ENCODE data around the gene DMRT1. TPM values are rescaled to one million over a fixed set of nuclear protein-coding genes. Genes with fewer than 3 reads are reported as not detected.
A peak's percentile ranks its signal among the peaks of the same experiment; 100 is the strongest.
"Not testable (repeated sequence)": the region's sequence is repeated elsewhere in the genome, so short reads cannot be mapped to it uniquely, and the experiment has no call there.

Gene DMRT1
- total RNA-seq, 2 donors from 2014 or later, result not detected

- ATAC-seq, result no peak
- peak overlapping the region; percentile 8 for H3K4me3 Mint-ChIP-seq
- H3K9me3 Mint-ChIP-seq, result no peaks in the 10 kb centered on the region
- no peak for DNase-seq (ENCODE audit: low spot score)
- peaks cover 15 to 33% of the 10 kb centered on the region in 2 donors for H3K27me3 Mint-ChIP-seq
- H3K27ac Mint-ChIP-seq, result peak overlapping the region in 1 of 2 donors; percentile 68
- H3K4me1 Mint-ChIP-seq (ENCODE audit: low read depth in 2 of 2), result peaks cover 34 to 39% of the 10 kb centered on the region in 2 donors
- H3K36me3 Mint-ChIP-seq, result no peaks in the 10 kb centered on the region
Measured at GRCh38 chr9:882416-882924, 41.0 kb downstream of the DMRT1 start.

GRCh38 chr9:883011-883410 lies 41.5 kb downstream of the DMRT1 start:
- no peak for DNase-seq (ENCODE audit: low spot score)
- no peak for ATAC-seq
- no peaks in the 10 kb centered on the region for H3K9me3 Mint-ChIP-seq
- H3K4me3 Mint-ChIP-seq, result no peak overlapping the region
- no peaks in the 10 kb centered on the region for H3K36me3 Mint-ChIP-seq
- peak overlapping the region in 1 of 2 donors; percentile 68 for H3K27ac Mint-ChIP-seq
- H3K4me1 Mint-ChIP-seq (ENCODE audit: low read depth in 2 of 2), result peaks cover 34 to 39% of the 10 kb centered on the region in 2 donors
- peaks cover 16 to 33% of the 10 kb centered on the region in 2 donors for H3K27me3 Mint-ChIP-seq

GRCh38 chr9:886886-887285 lies 45.4 kb downstream of the DMRT1 start:
- DNase-seq (ENCODE audit: low spot score) (no peak), ATAC-seq (no peak)
- H3K9me3 Mint-ChIP-seq, result no peaks in the 10 kb centered on the region
- H3K27ac Mint-ChIP-seq, result no peak overlapping the region
- H3K4me1 Mint-ChIP-seq (ENCODE audit: low read depth in 2 of 2), result peaks cover 11 to 12% of the 10 kb centered on the region in 2 donors
- no peaks in the 10 kb centered on the region for H3K36me3 Mint-ChIP-seq
- no peak overlapping the region for H3K4me3 Mint-ChIP-seq
- H3K27me3 Mint-ChIP-seq, result peaks cover 17 to 27% of the 10 kb centered on the region in 2 donors

- Mint-ChIP-seq H3K27me3 (peaks cover 29 to 30% of the 10 kb centered on the region in 2 donors), H3K36me3 (no peaks in the 10 kb centered on the region), H3K4me1 (ENCODE audit: low read depth in 2 of 2) (peaks cover 18 to 21% of the 10 kb centered on the region in 2 donors), H3K4me3 (no peak overlapping the region), H3K9me3 (no peaks in the 10 kb centered on the region), H3K27ac (peak overlapping the region in 1 of 2 donors; percentile 49)
- DNase-seq (ENCODE audit: low spot score), result no peak
- ATAC-seq, result no peak
Measured at GRCh38 chr9:892123-892522, 50.6 kb downstream of the DMRT1 start.

GRCh38 chr9:893115-893514 lies 51.6 kb downstream of the DMRT1 start:
- Mint-ChIP-seq H3K4me1 (ENCODE audit: low read depth in 2 of 2) (peaks cover 18 to 21% of the 10 kb centered on the region in 2 donors), H3K36me3 (no peaks in the 10 kb centered on the region), H3K9me3 (no peaks in the 10 kb centered on the region), H3K27me3 (peaks cover 28 to 29% of the 10 kb centered on the region in 2 donors), H3K4me3 (no peak overlapping the region), H3K27ac (peak overlapping the region in 1 of 2 donors; percentile 49)
- ATAC-seq (no peak), DNase-seq (ENCODE audit: low spot score) (no peak)

- peaks cover 18 to 21% of the 10 kb centered on the region in 2 donors for H3K4me1 Mint-ChIP-seq (ENCODE audit: low read depth in 2 of 2)
- H3K9me3 Mint-ChIP-seq, result no peaks in the 10 kb centered on the region
- peak overlapping the region; percentile 68 for H3K4me3 Mint-ChIP-seq
- peak overlapping the region; percentile 39 to 67 for H3K27ac Mint-ChIP-seq
- DNase-seq (ENCODE audit: low spot score) (peak; percentile 89), ATAC-seq (peak; percentile 96 to 98)
- no peaks in the 10 kb centered on the region for H3K36me3 Mint-ChIP-seq
- H3K27me3 Mint-ChIP-seq, result peaks cover 33 to 37% of the 10 kb centered on the region in 2 donors
Measured at GRCh38 chr9:893843-894420, 52.4 kb downstream of the DMRT1 start.

GRCh38 chr9:899440-900184 lies 58.1 kb downstream of the DMRT1 start:
- H3K4me3 Mint-ChIP-seq, result no peak overlapping the region
- no peak for ATAC-seq
- H3K36me3 Mint-ChIP-seq, result no peaks in the 10 kb centered on the region
- peaks cover 32 to 35% of the 10 kb centered on the region in 2 donors for H3K27me3 Mint-ChIP-seq
- H3K27ac Mint-ChIP-seq, result no peak overlapping the region
- H3K9me3 Mint-ChIP-seq, result no peaks in the 10 kb centered on the region
- no peak for DNase-seq (ENCODE audit: low spot score)
- no peaks in the 10 kb centered on the region for H3K4me1 Mint-ChIP-seq (ENCODE audit: low read depth in 2 of 2)

- Mint-ChIP-seq H3K27ac (no peak overlapping the region), H3K9me3 (no peaks in the 10 kb centered on the region), H3K36me3 (no peaks in the 10 kb centered on the region), H3K4me3 (no peak overlapping the region), H3K4me1 (ENCODE audit: low read depth in 2 of 2) (no peaks in the 10 kb centered on the region), H3K27me3 (peaks cover 38 to 62% of the 10 kb centered on the region in 2 donors)
- DNase-seq (ENCODE audit: low spot score) (no peak), ATAC-seq (no peak)
Measured at GRCh38 chr9:903886-904285, 62.4 kb downstream of the DMRT1 start.

- ATAC-seq (no peak), DNase-seq (ENCODE audit: low spot score) (no peak)
- Mint-ChIP-seq H3K27ac (no peak overlapping the region), H3K4me1 (ENCODE audit: low read depth in 2 of 2) (no peaks in the 10 kb centered on the region), H3K4me3 (no peak overlapping the region), H3K27me3 (peaks cover 36 to 68% of the 10 kb centered on the region in 2 donors), H3K36me3 (no peaks in the 10 kb centered on the region), H3K9me3 (no peaks in the 10 kb centered on the region)
Measured at GRCh38 chr9:905906-906305, 64.4 kb downstream of the DMRT1 start.

- ATAC-seq (no peak), DNase-seq (ENCODE audit: low spot score) (no peak)
- H3K4me3 Mint-ChIP-seq, result no peak overlapping the region
- H3K27ac Mint-ChIP-seq, result no peak overlapping the region
- no peaks in the 10 kb centered on the region for H3K9me3 Mint-ChIP-seq
- peaks cover 33 to 74% of the 10 kb centered on the region in 2 donors for H3K27me3 Mint-ChIP-seq
- no peaks in the 10 kb centered on the region for H3K4me1 Mint-ChIP-seq (ENCODE audit: low read depth in 2 of 2)
- no peaks in the 10 kb centered on the region for H3K36me3 Mint-ChIP-seq
Measured at GRCh38 chr9:908536-909205, 67.2 kb downstream of the DMRT1 start.

GRCh38 chr9:911005-911404 lies 69.5 kb downstream of the DMRT1 start:
- DNase-seq (ENCODE audit: low spot score) (no peak), ATAC-seq (no peak)
- peaks cover 27 to 61% of the 10 kb centered on the region in 2 donors for H3K27me3 Mint-ChIP-seq
- no peak overlapping the region for H3K27ac Mint-ChIP-seq
- no peaks in the 10 kb centered on the region for H3K36me3 Mint-ChIP-seq
- H3K9me3 Mint-ChIP-seq, result no peaks in the 10 kb centered on the region
- no peak overlapping the region for H3K4me3 Mint-ChIP-seq
- H3K4me1 Mint-ChIP-seq (ENCODE audit: low read depth in 2 of 2), result no peaks in the 10 kb centered on the region

GRCh38 chr9:912776-913175 lies 71.3 kb downstream of the DMRT1 start:
- H3K4me1 Mint-ChIP-seq (ENCODE audit: low read depth in 2 of 2), result no peaks in the 10 kb centered on the region
- H3K27me3 Mint-ChIP-seq, result peaks cover 20 to 44% of the 10 kb centered on the region in 2 donors
- no peak for DNase-seq (ENCODE audit: low spot score)
- no peak for ATAC-seq
- H3K27ac Mint-ChIP-seq, result no peak overlapping the region
- no peaks in the 10 kb centered on the region for H3K36me3 Mint-ChIP-seq
- H3K9me3 Mint-ChIP-seq, result no peaks in the 10 kb centered on the region
- H3K4me3 Mint-ChIP-seq, result no peak overlapping the region

GRCh38 chr9:913526-913925 lies 72.0 kb downstream of the DMRT1 start:
- H3K4me3 Mint-ChIP-seq; H3K36me3 Mint-ChIP-seq; DNase-seq (ENCODE audit: low spot score); H3K4me1 Mint-ChIP-seq (ENCODE audit: low read depth in 2 of 2); H3K9me3 Mint-ChIP-seq; ATAC-seq; H3K27ac Mint-ChIP-seq: not testable (repeated sequence)
- peaks cover 16 to 37% of the 10 kb centered on the region in 2 donors for H3K27me3 Mint-ChIP-seq

GRCh38 chr9:917730-918129 lies 76.2 kb downstream of the DMRT1 start:
- Mint-ChIP-seq H3K4me3 (no peak overlapping the region), H3K9me3 (no peaks in the 10 kb centered on the region), H3K27me3 (peaks cover 10 to 12% of the 10 kb centered on the region in 2 donors), H3K36me3 (no peaks in the 10 kb centered on the region), H3K4me1 (ENCODE audit: low read depth in 2 of 2) (no peaks in the 10 kb centered on the region), H3K27ac (no peak overlapping the region)
- DNase-seq (ENCODE audit: low spot score) (no peak), ATAC-seq (no peak)
